H1 (cell line): Measurements from ENCODE around the gene SLX4. TPM values are rescaled to one million over a fixed set of nuclear protein-coding genes. Genes with fewer than 3 reads are reported as not detected.

ENCODE experiments used
- BACH1 ChIP-seq: IDR thresholded peaks from 2 replicates; pipeline ENCODE4 v1.6.1; 2012; ENCODE audit warnings: low read length, improper control_type of control experiment
- CBX8 ChIP-seq: fragments of 300-800, 300-1000 bp; sonication (generic); IDR thresholded peaks from 2 replicates; pipeline ENCODE4 v1.7.1; 2016; ENCODE audit warnings: low read depth, low read length, borderline replicate concordance
- HDAC6 ChIP-seq: IDR thresholded peaks from one replicate; pipeline ENCODE4 v1.7.1; 2012; ENCODE audit warnings: low read depth, mild to moderate bottlenecking, inconsistent platforms, low read length, moderate library complexity
- JUND ChIP-seq: IDR thresholded peaks from 2 replicates; pipeline ENCODE4 v1.6.1; 2011; ENCODE audit warnings: mild to moderate bottlenecking, improper control_type of control experiment, low read length
- KDM4A ChIP-seq: IDR thresholded peaks from one replicate; pipeline ENCODE4 v1.7.1; 2012; ENCODE audit warnings: low read depth, mild to moderate bottlenecking, moderate library complexity, low read length, inconsistent platforms; ENCODE audit not compliant: severe bottlenecking
- polyA plus RNA-seq, 7 experiments: library from polyadenylated mRNA; depleted of rRNA in 3 of 7; stranded (reverse) in 5 of 7; unstranded in 2 of 7; fragments of >200 nt in 5 of 7; fragments of 200-250 nt in 2 of 7; gene quantifications; 1 replicate in 5 of 7; 2 replicates in 1 of 7; 4 replicates in 1 of 7; pipeline versions ENCODE4 v1.2.1 to v1.2.3, GENCODE V29; 2011 to 2013; ENCODE audit warnings: missing spikeins in 2 of 7, mixed read lengths in 2 of 7
- total RNA-seq: library from RNA; stranded (reverse); fragmentation: NEBNext Ultra II Directional; extraction: Animal tissue kit (Norgen Biotek cat#: 25700); gene quantifications from 2 replicates; pipeline ENCODE4 v1.2.1, GENCODE V29; 2021
- TF ChIP-seq, protein P1 (sequence below): fragments of 300-600 bp; sonication (generic); IDR thresholded peaks from 2 replicates; pipeline ENCODE4 v1.7.1; 2012; ENCODE audit warnings: low read length, moderate library complexity, mild to moderate bottlenecking, inconsistent platforms; ENCODE audit not compliant: insufficient replicate concordance

SLX4 gene
- total and polyA plus RNA-seq, 2 of the 8 experiments (the other 6 are each of a cell fraction or from before 2014, with no cell fraction given) = 4.4 to 11.4 TPM

DNA sequence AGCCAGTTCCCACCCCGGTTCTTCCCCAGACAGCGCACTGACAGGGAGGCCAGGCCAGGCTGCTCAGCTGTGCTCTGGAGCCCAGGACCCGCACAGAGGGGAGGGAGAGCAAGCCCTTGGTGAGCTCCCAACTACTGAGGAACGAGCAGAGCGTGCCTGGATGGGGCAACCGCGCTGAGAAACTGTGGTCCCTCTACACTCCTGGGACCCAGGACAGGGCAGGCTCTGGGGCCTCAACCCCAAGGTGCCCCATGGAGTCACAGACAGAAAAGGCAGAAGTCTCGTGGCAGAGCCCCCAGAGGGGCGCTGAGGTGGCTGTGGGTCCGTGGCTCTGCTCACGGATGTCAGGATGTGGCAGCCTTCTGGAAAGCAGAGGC lies 16.3 kb downstream of the SLX4 start (continued):
- TF ChIP-seq, protein P1, sequence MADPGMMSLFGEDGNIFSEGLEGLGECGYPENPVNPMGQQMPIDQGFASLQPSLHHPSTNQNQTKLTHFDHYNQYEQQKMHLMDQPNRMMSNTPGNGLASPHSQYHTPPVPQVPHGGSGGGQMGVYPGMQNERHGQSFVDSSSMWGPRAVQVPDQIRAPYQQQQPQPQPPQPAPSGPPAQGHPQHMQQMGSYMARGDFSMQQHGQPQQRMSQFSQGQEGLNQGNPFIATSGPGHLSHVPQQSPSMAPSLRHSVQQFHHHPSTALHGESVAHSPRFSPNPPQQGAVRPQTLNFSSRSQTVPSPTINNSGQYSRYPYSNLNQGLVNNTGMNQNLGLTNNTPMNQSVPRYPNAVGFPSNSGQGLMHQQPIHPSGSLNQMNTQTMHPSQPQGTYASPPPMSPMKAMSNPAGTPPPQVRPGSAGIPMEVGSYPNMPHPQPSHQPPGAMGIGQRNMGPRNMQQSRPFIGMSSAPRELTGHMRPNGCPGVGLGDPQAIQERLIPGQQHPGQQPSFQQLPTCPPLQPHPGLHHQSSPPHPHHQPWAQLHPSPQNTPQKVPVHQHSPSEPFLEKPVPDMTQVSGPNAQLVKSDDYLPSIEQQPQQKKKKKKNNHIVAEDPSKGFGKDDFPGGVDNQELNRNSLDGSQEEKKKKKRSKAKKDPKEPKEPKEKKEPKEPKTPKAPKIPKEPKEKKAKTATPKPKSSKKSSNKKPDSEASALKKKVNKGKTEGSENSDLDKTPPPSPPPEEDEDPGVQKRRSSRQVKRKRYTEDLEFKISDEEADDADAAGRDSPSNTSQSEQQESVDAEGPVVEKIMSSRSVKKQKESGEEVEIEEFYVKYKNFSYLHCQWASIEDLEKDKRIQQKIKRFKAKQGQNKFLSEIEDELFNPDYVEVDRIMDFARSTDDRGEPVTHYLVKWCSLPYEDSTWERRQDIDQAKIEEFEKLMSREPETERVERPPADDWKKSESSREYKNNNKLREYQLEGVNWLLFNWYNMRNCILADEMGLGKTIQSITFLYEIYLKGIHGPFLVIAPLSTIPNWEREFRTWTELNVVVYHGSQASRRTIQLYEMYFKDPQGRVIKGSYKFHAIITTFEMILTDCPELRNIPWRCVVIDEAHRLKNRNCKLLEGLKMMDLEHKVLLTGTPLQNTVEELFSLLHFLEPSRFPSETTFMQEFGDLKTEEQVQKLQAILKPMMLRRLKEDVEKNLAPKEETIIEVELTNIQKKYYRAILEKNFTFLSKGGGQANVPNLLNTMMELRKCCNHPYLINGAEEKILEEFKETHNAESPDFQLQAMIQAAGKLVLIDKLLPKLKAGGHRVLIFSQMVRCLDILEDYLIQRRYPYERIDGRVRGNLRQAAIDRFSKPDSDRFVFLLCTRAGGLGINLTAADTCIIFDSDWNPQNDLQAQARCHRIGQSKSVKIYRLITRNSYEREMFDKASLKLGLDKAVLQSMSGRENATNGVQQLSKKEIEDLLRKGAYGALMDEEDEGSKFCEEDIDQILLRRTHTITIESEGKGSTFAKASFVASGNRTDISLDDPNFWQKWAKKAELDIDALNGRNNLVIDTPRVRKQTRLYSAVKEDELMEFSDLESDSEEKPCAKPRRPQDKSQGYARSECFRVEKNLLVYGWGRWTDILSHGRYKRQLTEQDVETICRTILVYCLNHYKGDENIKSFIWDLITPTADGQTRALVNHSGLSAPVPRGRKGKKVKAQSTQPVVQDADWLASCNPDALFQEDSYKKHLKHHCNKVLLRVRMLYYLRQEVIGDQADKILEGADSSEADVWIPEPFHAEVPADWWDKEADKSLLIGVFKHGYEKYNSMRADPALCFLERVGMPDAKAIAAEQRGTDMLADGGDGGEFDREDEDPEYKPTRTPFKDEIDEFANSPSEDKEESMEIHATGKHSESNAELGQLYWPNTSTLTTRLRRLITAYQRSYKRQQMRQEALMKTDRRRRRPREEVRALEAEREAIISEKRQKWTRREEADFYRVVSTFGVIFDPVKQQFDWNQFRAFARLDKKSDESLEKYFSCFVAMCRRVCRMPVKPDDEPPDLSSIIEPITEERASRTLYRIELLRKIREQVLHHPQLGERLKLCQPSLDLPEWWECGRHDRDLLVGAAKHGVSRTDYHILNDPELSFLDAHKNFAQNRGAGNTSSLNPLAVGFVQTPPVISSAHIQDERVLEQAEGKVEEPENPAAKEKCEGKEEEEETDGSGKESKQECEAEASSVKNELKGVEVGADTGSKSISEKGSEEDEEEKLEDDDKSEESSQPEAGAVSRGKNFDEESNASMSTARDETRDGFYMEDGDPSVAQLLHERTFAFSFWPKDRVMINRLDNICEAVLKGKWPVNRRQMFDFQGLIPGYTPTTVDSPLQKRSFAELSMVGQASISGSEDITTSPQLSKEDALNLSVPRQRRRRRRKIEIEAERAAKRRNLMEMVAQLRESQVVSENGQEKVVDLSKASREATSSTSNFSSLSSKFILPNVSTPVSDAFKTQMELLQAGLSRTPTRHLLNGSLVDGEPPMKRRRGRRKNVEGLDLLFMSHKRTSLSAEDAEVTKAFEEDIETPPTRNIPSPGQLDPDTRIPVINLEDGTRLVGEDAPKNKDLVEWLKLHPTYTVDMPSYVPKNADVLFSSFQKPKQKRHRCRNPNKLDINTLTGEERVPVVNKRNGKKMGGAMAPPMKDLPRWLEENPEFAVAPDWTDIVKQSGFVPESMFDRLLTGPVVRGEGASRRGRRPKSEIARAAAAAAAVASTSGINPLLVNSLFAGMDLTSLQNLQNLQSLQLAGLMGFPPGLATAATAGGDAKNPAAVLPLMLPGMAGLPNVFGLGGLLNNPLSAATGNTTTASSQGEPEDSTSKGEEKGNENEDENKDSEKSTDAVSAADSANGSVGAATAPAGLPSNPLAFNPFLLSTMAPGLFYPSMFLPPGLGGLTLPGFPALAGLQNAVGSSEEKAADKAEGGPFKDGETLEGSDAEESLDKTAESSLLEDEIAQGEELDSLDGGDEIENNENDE = no peak
- TF ChIP-seq KDM4A (no peak), BACH1 (no peak), HDAC6 (no peak), CBX8 (no peak), JUND (no peak)
